SK-N-SH treated with all-trans-retinoic acid at 6 μM for 48 hours (cell line): ENCODE measurements around the gene GPRASP1.

ENCODE experiments used
- ATAC-seq: fragments of 200-7000 bp; cut with Tn5 transposase; 3 replicates; pipeline ENCODE4 v1.9.1; 2020; ENCODE audit warnings: mild to moderate bottlenecking, moderate library complexity
- ARNTL ChIP-seq: fragments of 450-650 bp; formaldehyde crosslinking; IDR thresholded peaks from 2 replicates; pipeline ENCODE4 v1.5.0; 2020; ENCODE audit warnings: low read depth, mild to moderate bottlenecking, moderate library complexity, borderline replicate concordance
- CREB5 ChIP-seq: fragments of 250-450 bp; sonication (Bioruptor Pico); IDR thresholded peaks from 2 replicates; pipeline ENCODE4 v1.5.1; 2020; ENCODE audit warnings: low read depth, mild to moderate bottlenecking, moderate library complexity
- CSDC2 ChIP-seq: fragments of 250-450 bp; sonication (Bioruptor Pico); IDR thresholded peaks from 2 replicates; pipeline ENCODE4 v1.5.0; 2020; ENCODE audit warnings: mild to moderate bottlenecking, moderate library complexity
- CSRNP3 ChIP-seq: fragments of 250-450 bp; sonication (Bioruptor Pico); IDR thresholded peaks from 2 replicates; pipeline ENCODE4 v1.5.1; 2021; ENCODE audit warnings: mild to moderate bottlenecking, moderate library complexity
- GLIS3 ChIP-seq: fragments of 250-450 bp; sonication (Bioruptor Pico); IDR thresholded peaks from 2 replicates; pipeline ENCODE4 v1.5.0; 2020; ENCODE audit warnings: mild to moderate bottlenecking, moderate library complexity
- OSR1 ChIP-seq: fragments of 250-450 bp; sonication (Bioruptor Pico); IDR thresholded peaks from 2 replicates; pipeline ENCODE4 v1.8.0; 2022; ENCODE audit warnings: moderate library complexity, mild to moderate bottlenecking, inconsistent platforms
- PATZ1 ChIP-seq: fragments of 250-450 bp; sonication (Bioruptor Pico); IDR thresholded peaks from 2 replicates; pipeline ENCODE4 v1.8.0; 2020; ENCODE audit warnings: mild to moderate bottlenecking, moderate library complexity, borderline replicate concordance
- POU6F1 ChIP-seq: fragments of 250-450 bp; sonication (Bioruptor Pico); IDR thresholded peaks from 2 replicates; pipeline ENCODE4 v1.8.0; 2021; ENCODE audit warnings: low read depth, mild to moderate bottlenecking, moderate library complexity, borderline replicate concordance
- RARB ChIP-seq: fragments of 250-450 bp; sonication (Bioruptor Pico); IDR thresholded peaks from 2 replicates; pipeline ENCODE4 v1.8.0; 2021; ENCODE audit warnings: mild to moderate bottlenecking, moderate library complexity
- SNAI2 ChIP-seq: fragments of 250-450 bp; sonication (Bioruptor Pico); IDR thresholded peaks from 2 replicates; pipeline ENCODE4 v1.5.0; 2020; ENCODE audit warnings: mild to moderate bottlenecking, moderate library complexity
- TOX ChIP-seq: fragments of 250-450 bp; sonication (Bioruptor Pico); IDR thresholded peaks from 2 replicates; pipeline ENCODE4 v1.8.0; 2021; ENCODE audit warnings: mild to moderate bottlenecking, moderate library complexity, borderline replicate concordance
- ZFP3 ChIP-seq: fragments of 250-450 bp; sonication (Bioruptor Pico); IDR thresholded peaks from 2 replicates; pipeline ENCODE4 v1.5.0; 2020; ENCODE audit warnings: mild to moderate bottlenecking, moderate library complexity
- ZNF565 ChIP-seq: fragments of 450-650 bp; formaldehyde crosslinking; conservative IDR thresholded peaks from 2 replicates; pipeline ENCODE4 v1.5.0; 2020; ENCODE audit warnings: low read depth, mild to moderate bottlenecking, moderate library complexity
- ZNF8 ChIP-seq: fragments of 450-650 bp; formaldehyde crosslinking; IDR thresholded peaks from 2 replicates; pipeline ENCODE4 v1.5.0; 2020; ENCODE audit warnings: mild to moderate bottlenecking, moderate library complexity
- TF ChIP-seq, protein P1 (sequence below): fragments of 250-450 bp; sonication (Bioruptor Pico); IDR thresholded peaks from 2 replicates; pipeline ENCODE4 v1.5.0; 2020; ENCODE audit warnings: mild to moderate bottlenecking, moderate library complexity

Gene GPRASP1

DNA sequence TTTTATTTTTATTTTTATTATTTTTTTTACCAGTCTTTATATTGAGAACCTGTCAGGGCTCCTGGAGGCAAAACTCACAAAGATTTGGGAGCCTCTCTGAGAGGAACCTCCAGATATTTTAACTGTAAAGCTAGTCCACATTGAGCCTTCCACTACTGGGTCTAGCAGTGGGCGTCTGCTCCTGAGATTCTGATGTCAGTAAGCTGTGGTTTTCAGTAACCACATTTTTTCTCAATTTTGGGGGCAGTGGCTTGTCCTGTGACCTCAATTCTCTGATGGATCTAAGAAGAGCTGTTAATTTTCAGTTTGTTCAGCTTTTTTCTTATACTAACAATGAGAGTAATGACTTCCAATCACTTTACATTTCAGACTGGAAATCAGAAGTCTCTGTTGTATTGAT, 23.6 kb upstream of the GPRASP1 start:
- no peak for ATAC-seq
- TF ChIP-seq TOX, result no peak
- no peak for TF ChIP-seq ZFP3
- no peak for TF ChIP-seq GLIS3 (CRISPR knock-in tag)
- no peak for TF ChIP-seq SNAI2
- no peak for TF ChIP-seq CSRNP3 (CRISPR knock-in tag)
- no peak for TF ChIP-seq CREB5
- no peak for TF ChIP-seq POU6F1 (CRISPR knock-in tag)
- TF ChIP-seq RARB (CRISPR knock-in tag), result no peak
- TF ChIP-seq, protein P1, sequence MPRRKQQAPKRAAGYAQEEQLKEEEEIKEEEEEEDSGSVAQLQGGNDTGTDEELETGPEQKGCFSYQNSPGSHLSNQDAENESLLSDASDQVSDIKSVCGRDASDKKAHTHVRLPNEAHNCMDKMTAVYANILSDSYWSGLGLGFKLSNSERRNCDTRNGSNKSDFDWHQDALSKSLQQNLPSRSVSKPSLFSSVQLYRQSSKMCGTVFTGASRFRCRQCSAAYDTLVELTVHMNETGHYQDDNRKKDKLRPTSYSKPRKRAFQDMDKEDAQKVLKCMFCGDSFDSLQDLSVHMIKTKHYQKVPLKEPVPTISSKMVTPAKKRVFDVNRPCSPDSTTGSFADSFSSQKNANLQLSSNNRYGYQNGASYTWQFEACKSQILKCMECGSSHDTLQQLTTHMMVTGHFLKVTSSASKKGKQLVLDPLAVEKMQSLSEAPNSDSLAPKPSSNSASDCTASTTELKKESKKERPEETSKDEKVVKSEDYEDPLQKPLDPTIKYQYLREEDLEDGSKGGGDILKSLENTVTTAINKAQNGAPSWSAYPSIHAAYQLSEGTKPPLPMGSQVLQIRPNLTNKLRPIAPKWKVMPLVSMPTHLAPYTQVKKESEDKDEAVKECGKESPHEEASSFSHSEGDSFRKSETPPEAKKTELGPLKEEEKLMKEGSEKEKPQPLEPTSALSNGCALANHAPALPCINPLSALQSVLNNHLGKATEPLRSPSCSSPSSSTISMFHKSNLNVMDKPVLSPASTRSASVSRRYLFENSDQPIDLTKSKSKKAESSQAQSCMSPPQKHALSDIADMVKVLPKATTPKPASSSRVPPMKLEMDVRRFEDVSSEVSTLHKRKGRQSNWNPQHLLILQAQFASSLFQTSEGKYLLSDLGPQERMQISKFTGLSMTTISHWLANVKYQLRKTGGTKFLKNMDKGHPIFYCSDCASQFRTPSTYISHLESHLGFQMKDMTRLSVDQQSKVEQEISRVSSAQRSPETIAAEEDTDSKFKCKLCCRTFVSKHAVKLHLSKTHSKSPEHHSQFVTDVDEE (CRISPR knock-in tag), result no peak
- no peak for TF ChIP-seq OSR1 (CRISPR knock-in tag)
- no peak for TF ChIP-seq ZNF565 (CRISPR knock-in tag)

DNA sequence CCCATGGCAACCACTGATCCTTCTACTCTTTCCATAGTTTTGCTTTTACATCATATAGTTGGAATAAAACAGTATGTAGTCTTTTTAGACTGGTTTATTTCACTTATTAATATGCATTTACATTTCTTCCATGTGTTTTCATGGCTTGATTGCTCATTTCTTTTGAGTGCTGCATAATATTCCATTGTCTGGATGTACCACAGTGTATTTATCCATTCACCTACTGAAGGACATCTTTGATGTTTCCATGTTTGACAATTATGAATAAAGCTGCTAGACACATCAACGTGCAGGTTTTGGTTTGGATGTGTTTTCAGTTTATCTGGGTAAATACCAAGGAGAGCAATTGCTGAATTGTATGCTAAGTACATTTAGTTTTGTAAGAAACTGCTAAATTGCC, 13.7 kb upstream of the GPRASP1 start:
- peak; percentile 97 for TF ChIP-seq ZNF8 (CRISPR knock-in tag)
- TF ChIP-seq POU6F1 (CRISPR knock-in tag), result no peak
- no peak for TF ChIP-seq GLIS3 (CRISPR knock-in tag)
- ATAC-seq, result no peak

GRCh38 chrX:102650903-102651241, 411 bp upstream of the GPRASP1 start:
- ATAC-seq, result peak; percentile 37
- TF ChIP-seq ARNTL (CRISPR knock-in tag), result no peak
- no peak for TF ChIP-seq CSDC2
- TF ChIP-seq TOX, result no peak
- no peak for TF ChIP-seq GLIS3 (CRISPR knock-in tag)
- no peak for TF ChIP-seq RARB (CRISPR knock-in tag)
- no peak for TF ChIP-seq ZNF8 (CRISPR knock-in tag)
- no peak for TF ChIP-seq PATZ1 (CRISPR knock-in tag)

DNA sequence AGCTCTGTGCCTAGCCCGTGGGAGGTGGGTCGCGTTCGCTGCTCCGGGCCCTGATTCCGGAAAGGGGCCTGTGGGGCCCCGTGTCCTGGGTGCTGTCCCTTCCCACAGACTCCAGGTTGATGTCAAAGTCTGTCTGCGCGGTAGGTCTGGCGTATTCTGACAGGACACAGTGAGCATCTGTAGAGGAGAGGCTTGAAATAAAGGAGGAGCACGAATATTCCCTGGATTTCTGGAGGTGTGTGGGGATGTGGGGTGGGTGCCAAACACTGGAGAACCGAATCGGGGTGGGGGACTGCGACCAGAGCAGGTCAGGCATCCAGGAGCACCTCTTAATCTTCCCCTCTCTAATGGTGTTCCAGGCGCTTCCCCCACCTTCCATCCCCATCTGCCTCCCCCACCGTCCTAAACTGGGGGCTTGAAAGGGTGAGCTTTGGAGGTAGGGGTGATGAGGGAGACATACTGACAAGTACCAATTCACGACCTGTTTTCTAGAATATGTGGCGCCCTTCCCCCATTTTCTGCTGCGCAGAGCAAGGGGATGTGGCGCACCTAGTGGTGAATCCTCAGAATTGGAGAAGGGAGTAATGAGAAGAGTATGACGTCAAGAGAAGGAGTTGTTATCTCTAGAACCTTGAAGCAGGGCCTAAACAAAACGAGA, 877 bp downstream of the GPRASP1 start:
- TF ChIP-seq ZFP3 (no peak), TOX (no peak), PATZ1 (CRISPR knock-in tag) (no peak), ARNTL (CRISPR knock-in tag) (no peak)
- TF ChIP-seq, all 23 proteins: peak for 0
- ATAC-seq, result peak; percentile 80
